SU-DHL-6 (cell line): ENCODE measurements around the gene RPGRIP1L.

Experiments
- H2AFZ ChIP-seq: fragments of 200-600 bp; sonication (generic); 2 replicates; pipeline ENCODE4 v1.6.1; 2014; ENCODE audit warnings: low read depth, mild to moderate bottlenecking, moderate library complexity, mixed read lengths, antibody characterized with exemption, low read length; ENCODE audit not compliant: severe bottlenecking
- H3F3A ChIP-seq: fragments of 200-600 bp; shearing (Covaris generic); 2 replicates; pipeline ENCODE4 v1.6.0; 2016; ENCODE audit warnings: antibody characterized with exemption, mild to moderate bottlenecking; ENCODE audit not compliant: insufficient read depth
- H3K27ac ChIP-seq: fragments of 200-600 bp; sonication (generic); 2 replicates; pipeline ENCODE4 v1.5.1; 2016; ENCODE audit warnings: low read depth, mild to moderate bottlenecking, low read length, moderate library complexity, mixed read lengths
- H3K27me3 ChIP-seq: fragments of 200-600 bp; sonication (generic), shearing (Covaris generic); 2 replicates; pipeline ENCODE4 v1.6.0; 2014; ENCODE audit warnings: mild to moderate bottlenecking, low read length
- H3K36me3 ChIP-seq: fragments of 200-600 bp; sonication (generic); 2 replicates; pipeline ENCODE4 v1.6.1; 2014; ENCODE audit warnings: mild to moderate bottlenecking, low read length, mixed read lengths
- H3K4me2 ChIP-seq: fragments of 300-600, 200-600 bp; shearing (Covaris generic), sonication (generic); 2 replicates; pipeline ENCODE4 v1.6.0; 2014; ENCODE audit warnings: low read length, low read depth, mild to moderate bottlenecking; ENCODE audit not compliant: poor library complexity, severe bottlenecking
- H3K4me3 ChIP-seq: fragments of 200-600 bp; sonication (generic); 2 replicates; pipeline ENCODE4 v1.5.1; 2014; ENCODE audit warnings: antibody characterized with exemption, low read length, mild to moderate bottlenecking, mixed read lengths; ENCODE audit not compliant: insufficient read depth, poor library complexity, severe bottlenecking
- H3K79me2 ChIP-seq: fragments of 200-600 bp; sonication (generic); 2 replicates; pipeline ENCODE4 v1.6.1; 2014; ENCODE audit warnings: mild to moderate bottlenecking, low read length, moderate library complexity; ENCODE audit not compliant: insufficient read depth
- H3K9ac ChIP-seq: fragments of 200-600 bp; sonication (generic); 2 replicates; pipeline ENCODE4 v1.7.0; 2014; ENCODE audit warnings: mild to moderate bottlenecking, low read length
- H3K9me2 ChIP-seq: fragments of 200-600 bp; sonication (generic); replicated peaks from 2 replicates; pipeline ENCODE4 v1.6.1; 2014; ENCODE audit warnings: low read length; ENCODE audit not compliant: insufficient read depth
- H3K9me3 ChIP-seq: fragments of 200-600 bp; sonication (generic); 2 replicates; pipeline ENCODE4 v1.6.1; 2014; ENCODE audit warnings: low read length, mixed read lengths; ENCODE audit not compliant: insufficient read depth
- H4K20me1 ChIP-seq: fragments of 200-600 bp; sonication (generic); 2 replicates; pipeline ENCODE4 v1.6.1; 2014; ENCODE audit warnings: low read depth, mild to moderate bottlenecking, antibody characterized with exemption, low read length, moderate library complexity, mixed read lengths
- CTCF ChIP-seq: fragments of 200-600 bp; sonication (generic); IDR thresholded peaks from one replicate; pipeline ENCODE4 v1.5.1; 2017; ENCODE audit warnings: antibody characterized with exemption, mild to moderate bottlenecking, low read length, moderate library complexity; ENCODE audit not compliant: insufficient read depth, poor library complexity, severe bottlenecking
- EZH2phosphoT487 ChIP-seq: fragments of 200-600 bp; sonication (generic), shearing (Covaris generic); conservative IDR thresholded peaks from 2 replicates; pipeline ENCODE4 v1.6.1; 2018; ENCODE audit warnings: mild to moderate bottlenecking, antibody characterized with exemption, low read length, moderate library complexity, mixed read lengths

Gene RPGRIP1L

DNA sequence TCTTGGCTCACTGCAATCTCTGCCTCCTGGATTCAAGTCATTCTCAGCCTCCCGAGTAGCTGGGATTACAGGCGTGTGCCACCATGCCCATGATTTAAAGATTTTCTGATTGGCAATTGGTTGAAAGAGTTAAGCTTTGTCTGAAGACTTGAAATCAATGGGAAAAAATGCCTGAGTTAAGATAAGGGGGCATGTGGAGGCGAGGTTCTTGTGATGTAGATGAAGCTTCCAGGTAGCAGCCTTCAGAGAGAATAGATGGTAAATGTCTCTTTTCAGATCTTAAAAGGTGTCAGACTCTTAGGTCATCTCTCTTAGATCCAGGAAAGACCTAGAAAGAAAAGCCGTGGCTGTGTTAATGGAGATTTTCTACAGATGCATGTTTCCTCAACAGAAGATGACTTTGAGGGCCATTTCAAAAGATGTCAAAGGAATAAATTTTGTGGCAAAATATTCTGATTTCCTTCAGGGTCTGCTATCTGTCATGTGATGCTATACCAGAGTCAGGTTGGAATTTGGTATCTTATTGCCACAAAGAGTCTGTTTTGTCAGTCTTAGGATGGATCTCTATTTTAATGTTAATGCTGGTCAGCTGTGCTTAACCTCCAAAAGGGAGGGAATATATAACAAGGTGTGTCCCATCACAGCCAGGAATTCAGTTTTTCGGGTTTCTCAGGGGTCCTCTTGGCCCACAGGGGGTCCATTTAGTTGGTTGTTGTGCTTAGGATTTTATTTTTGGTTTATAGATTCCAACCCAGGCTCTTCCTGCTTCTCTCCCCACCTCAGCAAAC, 142.4 kb downstream of the RPGRIP1L start:
- no peaks in the 10 kb centered on the region for H3F3A ChIP-seq
- no peak overlapping the region for H3K27ac ChIP-seq
- no peak overlapping the region for H3K9ac ChIP-seq
- H3K4me2 ChIP-seq, result no peak overlapping the region
- no peak overlapping the region for H2AFZ ChIP-seq
- no peaks in the 10 kb centered on the region for H3K36me3 ChIP-seq
- H3K9me3 ChIP-seq, result no peaks in the 10 kb centered on the region
- no peaks in the 10 kb centered on the region for H3K9me2 ChIP-seq
- no peak for TF ChIP-seq EZH2phosphoT487
- no peak for TF ChIP-seq CTCF
- H3K79me2 ChIP-seq, result no peaks in the 10 kb centered on the region
- H3K27me3 ChIP-seq, result no peaks in the 10 kb centered on the region
- no peaks in the 10 kb centered on the region for H4K20me1 ChIP-seq
- H3K4me3 ChIP-seq, result no peak overlapping the region

GRCh38 chr16:53559270-53559951, 144.2 kb downstream of the RPGRIP1L start:
- Histone ChIP-seq H3K36me3 (no peaks in the 10 kb centered on the region), H3K9ac (no peak overlapping the region), H3K4me2 (no peak overlapping the region), H3K79me2 (no peaks in the 10 kb centered on the region), H3K9me2 (no peaks in the 10 kb centered on the region), H3K4me3 (no peak overlapping the region), H4K20me1 (no peaks in the 10 kb centered on the region), H3F3A (no peaks in the 10 kb centered on the region), H3K9me3 (no peaks in the 10 kb centered on the region), H2AFZ (no peak overlapping the region), H3K27ac (no peak overlapping the region), H3K27me3 (no peaks in the 10 kb centered on the region)
- TF ChIP-seq CTCF (no peak), EZH2phosphoT487 (no peak)

DNA sequence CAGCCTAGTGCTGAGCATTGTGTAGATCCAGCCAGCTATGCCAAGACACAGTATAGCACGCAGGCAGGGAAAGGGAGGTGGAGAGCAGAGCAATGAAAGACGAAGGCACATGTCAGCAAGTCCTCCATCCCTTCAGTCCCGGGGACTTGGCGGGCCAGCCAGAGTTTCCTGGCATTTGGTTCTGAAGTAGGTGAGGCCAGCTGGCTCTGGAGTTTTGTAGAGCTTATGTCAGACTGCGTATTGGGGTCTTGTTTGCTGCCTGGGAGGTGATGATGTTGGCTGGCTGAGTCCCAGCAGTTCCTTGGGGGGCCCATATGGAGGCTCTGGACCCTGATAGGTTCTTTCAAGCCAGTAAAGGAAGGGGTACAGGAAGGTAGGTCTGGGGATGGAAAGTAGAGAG, 144.9 kb downstream of the RPGRIP1L start:
- H3K27ac ChIP-seq, result no peak overlapping the region
- no peaks in the 10 kb centered on the region for H4K20me1 ChIP-seq
- H3K4me3 ChIP-seq, result no peak overlapping the region
- H3K79me2 ChIP-seq, result no peaks in the 10 kb centered on the region
- no peak overlapping the region for H3K9ac ChIP-seq
- H3K27me3 ChIP-seq, result no peaks in the 10 kb centered on the region
- H2AFZ ChIP-seq, result no peak overlapping the region
- no peaks in the 10 kb centered on the region for H3K36me3 ChIP-seq
- no peaks in the 10 kb centered on the region for H3K9me3 ChIP-seq
- H3K4me2 ChIP-seq, result no peak overlapping the region
- no peaks in the 10 kb centered on the region for H3F3A ChIP-seq
- no peak for TF ChIP-seq EZH2phosphoT487
- no peak for TF ChIP-seq CTCF
- H3K9me2 ChIP-seq, result no peaks in the 10 kb centered on the region
